B cell (primary cell): Measurements from ENCODE around the gene RFC5. TPM values are rescaled to one million over a fixed set of nuclear protein-coding genes. Genes with fewer than 3 reads are reported as not detected.

Experiments used
- ATAC-seq: fragments of 200-7000 bp; cut with Tn5 transposase; one replicate; pipeline ENCODE4 v1.10.0; 2021; ENCODE audit warnings: low read depth, mild to moderate bottlenecking, moderate number of reproducible peaks, moderate library complexity
- CTCF ChIA-PET: fragments of 350-600 bp; sonication (Branson Sonifier 250); formaldehyde crosslinking; loops from one replicate; lab custom pipeline; 2021; ENCODE audit warnings: antibody characterized with exemption, inconsistent platforms; lab: Charles Lee
- POLR2A ChIA-PET: fragments of 350-600 bp; sonication (Branson Sonifier 250); formaldehyde crosslinking; loops from one replicate; lab custom pipeline; 2021; ENCODE audit warnings: antibody characterized with exemption; lab: Charles Lee
- DNase-seq: peaks from one replicate; pipeline ENCODE4 v3.0.0; 2013
- H2AFZ ChIP-seq: 2 replicates; pipeline ENCODE4 v1.6.1; 2012; ENCODE audit warnings: mild to moderate bottlenecking, low read depth, low read length; ENCODE audit not compliant: insufficient read depth, poor library complexity, severe bottlenecking
- H3K27ac ChIP-seq, 2 donors: 1 replicate in 1 of 2; 2 replicates in 1 of 2; pipeline ENCODE4 v1.5.1; 2012 to 2013; ENCODE audit warnings: low read length in 2 of 2, mild to moderate bottlenecking in 2 of 2, moderate library complexity in 1 of 2
- H3K27me3 ChIP-seq, 4 experiments: fragments of 200-600 bp in 1 of 4; sonication (generic) in 1 of 4; replicated peaks in 1 of 4; 1 replicate in 2 of 4; 2 replicates in 2 of 4; pipeline versions ENCODE4 v1.6.1 to v1.7.0; 2013 to 2016; ENCODE audit warnings: low read length in 3 of 4, mild to moderate bottlenecking in 2 of 4, mixed read lengths in 1 of 4, moderate library complexity in 1 of 4; ENCODE audit not compliant: insufficient read depth in 4 of 4, control insufficient read depth in 3 of 4; ENCODE audit errors: control extremely low read depth in 1 of 4
- H3K36me3 ChIP-seq, 2 experiments: replicated peaks in 1 of 2; 1 replicate in 1 of 2; 2 replicates in 1 of 2; pipeline versions ENCODE4 v1.6.1 to v1.7.1; 2013; ENCODE audit warnings: low read length in 1 of 2; ENCODE audit not compliant: insufficient read depth in 2 of 2, control insufficient read depth in 1 of 2; ENCODE audit errors: control extremely low read depth in 1 of 2, extremely low read depth in 1 of 2
- H3K4me1 ChIP-seq, 2 donors: fragments of 200-600 bp in 1 of 2; sonication (generic) in 1 of 2; 1 replicate in 1 of 2; 2 replicates in 1 of 2; pipeline versions ENCODE4 v1.5.1 to v1.6.1; 2013 to 2017; ENCODE audit warnings: low read length in 2 of 2; ENCODE audit not compliant: control insufficient read depth in 2 of 2, insufficient read depth in 2 of 2
- H3K4me2 ChIP-seq: replicated peaks from 2 replicates; pipeline ENCODE3; 2012; ENCODE audit warnings: mild to moderate bottlenecking, low read depth, low read length; ENCODE audit not compliant: poor library complexity, severe bottlenecking
- H3K4me3 ChIP-seq, 5 experiments: fragments of 200-600 bp in 1 of 5; sonication (generic) in 1 of 5; 1 replicate in 3 of 5; 2 replicates in 2 of 5; pipeline versions ENCODE4 v1.5.1 to v1.7.0; 2011 to 2016; ENCODE audit warnings: low read length in 4 of 5, mild to moderate bottlenecking in 4 of 5, low read depth in 2 of 5, control low read depth in 1 of 5, moderate library complexity in 1 of 5; ENCODE audit not compliant: insufficient read depth in 1 of 5; ENCODE audit errors: control extremely low read depth in 1 of 5, extremely low read depth in 1 of 5
- H3K79me2 ChIP-seq: fragments of 200-600 bp; sonication (generic); one replicate; pipeline ENCODE4 v1.6.0; 2016; ENCODE audit warnings: low read length; ENCODE audit not compliant: control insufficient read depth, insufficient read depth
- H3K9ac ChIP-seq: fragments of 200-600 bp; sonication (generic); 2 replicates; pipeline ENCODE4 v1.6.1; 2017; ENCODE audit warnings: mild to moderate bottlenecking, low read length, moderate library complexity
- H3K9me3 ChIP-seq, 3 donors: one replicate each; pipeline versions ENCODE4 v1.6.1 to v1.7.1; 2013; ENCODE audit warnings: low read length in 2 of 3; ENCODE audit not compliant: control insufficient read depth in 2 of 3, insufficient read depth in 1 of 3; ENCODE audit errors: control extremely low read depth in 1 of 3
- H4K20me1 ChIP-seq: 2 replicates; pipeline ENCODE4 v1.6.0; 2012; ENCODE audit warnings: mild to moderate bottlenecking, low read length; ENCODE audit not compliant: insufficient read depth, control insufficient read depth, poor library complexity, severe bottlenecking
- H3K27ac Mint-ChIP-seq: one replicate; pipeline ENCODE4 v1.8.0; 2021; ENCODE audit warnings: mixed read lengths
- H3K27me3 Mint-ChIP-seq: one replicate; pipeline ENCODE4 v1.8.0; 2021; ENCODE audit warnings: mixed read lengths
- H3K4me1 Mint-ChIP-seq: one replicate; pipeline ENCODE4 v1.8.0; 2021; ENCODE audit warnings: mixed read lengths
- H3K4me3 Mint-ChIP-seq: one replicate; pipeline ENCODE4 v1.8.0; 2021; ENCODE audit warnings: mixed read lengths
- H3K9me3 Mint-ChIP-seq: one replicate; pipeline ENCODE4 v1.8.0; 2022; ENCODE audit warnings: mixed read lengths; ENCODE audit not compliant: insufficient read depth
- EZH2 ChIP-seq: IDR thresholded peaks from 2 replicates; pipeline ENCODE4 v1.6.1; 2012; ENCODE audit warnings: borderline replicate concordance, low read depth, mild to moderate bottlenecking, moderate library complexity, low read length; ENCODE audit not compliant: insufficient read depth, poor library complexity, severe bottlenecking
- WGBS: methylation state at CpG from one replicate; pipeline ENCODE4 v1.1.5; 2013; ENCODE audit warnings: missing lambda C conversion rate; ENCODE audit not compliant: insufficient coverage; 5-methylcytosine and 5-hydroxymethylcytosine counted together
- intact Hi-C: fragments of 100-400 bp; cut with micrococcal nuclease; formaldehyde crosslinking; loops from one replicate; pipeline ENCODE4 v1.10.0; 2022
- polyA plus RNA-seq: library from polyadenylated mRNA; depleted of rRNA; stranded (reverse); fragments of >200 nt; gene quantifications from 2 replicates; pipeline ENCODE4 v1.2.3, GENCODE V29; 2012
- total RNA-seq, 2 donors: library from RNA; stranded (reverse); fragments of 120-200 nt in 1 of 2; gene quantifications; 1 replicate in 1 of 2; 2 replicates in 1 of 2; pipeline versions ENCODE4 v1.2.3 to v1.2.4, GENCODE V29; 2013 to 2022
- TF ChIP-seq, protein P1 (sequence below): fragments of 200-600 bp; IDR thresholded peaks from one replicate; pipeline ENCODE4 v1.8.0; 2022; ENCODE audit warnings: antibody characterized with exemption, mild to moderate bottlenecking

RFC5 gene
- total and polyA plus RNA-seq, 2 donors (not counting 1 experiment from before 2014, with no cell fraction given) = 22.7 to 23.2 TPM

DNA sequence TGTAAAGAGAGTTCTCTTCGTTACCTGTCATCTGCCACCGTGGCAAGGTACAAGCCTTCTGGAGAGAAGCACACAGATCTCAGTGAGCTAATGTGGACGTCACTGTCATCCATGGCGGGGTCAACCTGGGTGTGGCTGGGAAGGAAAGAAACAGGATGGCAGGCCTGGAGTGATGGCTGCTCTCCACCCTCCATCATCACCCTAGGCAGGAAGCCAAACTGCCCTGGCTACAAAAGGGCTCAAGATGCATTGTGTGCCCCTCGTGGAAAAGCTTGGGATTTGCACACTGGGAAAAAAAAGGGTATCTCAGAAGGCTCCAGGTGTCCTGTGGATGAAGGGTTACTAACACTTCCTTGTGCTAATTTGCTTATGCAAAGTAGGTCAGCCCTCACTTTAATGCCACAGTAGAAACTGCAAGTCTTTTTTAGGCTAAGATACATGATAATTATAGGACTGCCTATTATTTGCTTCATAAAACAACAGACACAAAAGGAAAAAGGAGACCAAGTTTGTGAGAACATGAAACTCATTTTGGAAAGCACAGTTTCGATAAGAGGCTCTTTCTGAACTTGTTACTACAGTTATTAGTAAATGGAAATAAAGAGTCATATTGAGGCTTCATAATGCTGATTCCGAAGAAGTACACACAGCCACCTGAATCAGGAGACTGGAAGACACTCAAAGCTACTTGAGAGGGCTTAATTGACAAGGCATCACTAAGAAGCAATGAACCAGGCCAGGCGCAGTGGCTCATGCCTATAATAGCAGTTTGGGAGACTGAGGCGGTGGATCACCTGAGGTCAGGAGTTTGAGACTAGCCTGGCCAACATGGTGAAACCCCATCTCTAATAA lies 18.9 kb downstream of the RFC5 start:
- no peaks in the 10 kb centered on the region for H3K79me2 ChIP-seq
- DNase-seq (no peak), ATAC-seq (no peak)
- peaks cover 0 to 51% of the 10 kb centered on the region in 2 experiments for H3K36me3 ChIP-seq
- ChIA-PET CTCF (interaction anchor here (0.8 to 2.2 kb wide), 3 partner anchors 19 to 161 kb away, joined by 3 to 9 read pairs (median 3); no protein-coding TSS in a partner anchor), POLR2A (no interaction called here)
- H3K4me2 ChIP-seq = peak overlapping the region; percentile 26
- peak overlapping the region; percentile 72 for H3K27ac Mint-ChIP-seq
- no peak overlapping the region for H3K9ac ChIP-seq
- no peaks in the 10 kb centered on the region for H3K27me3 Mint-ChIP-seq
- WGBS = 79% methylated on average over 6 of the region's 9 CpGs
- H3K4me1 ChIP-seq = peaks cover 8 to 10% of the 10 kb centered on the region in 2 donors
- no peaks in the 10 kb centered on the region for H3K27me3 ChIP-seq
- H3K4me3 Mint-ChIP-seq = no peak overlapping the region
- H4K20me1 ChIP-seq = no peaks in the 10 kb centered on the region
- TF ChIP-seq EZH2 = no peak
- TF ChIP-seq, protein P1, sequence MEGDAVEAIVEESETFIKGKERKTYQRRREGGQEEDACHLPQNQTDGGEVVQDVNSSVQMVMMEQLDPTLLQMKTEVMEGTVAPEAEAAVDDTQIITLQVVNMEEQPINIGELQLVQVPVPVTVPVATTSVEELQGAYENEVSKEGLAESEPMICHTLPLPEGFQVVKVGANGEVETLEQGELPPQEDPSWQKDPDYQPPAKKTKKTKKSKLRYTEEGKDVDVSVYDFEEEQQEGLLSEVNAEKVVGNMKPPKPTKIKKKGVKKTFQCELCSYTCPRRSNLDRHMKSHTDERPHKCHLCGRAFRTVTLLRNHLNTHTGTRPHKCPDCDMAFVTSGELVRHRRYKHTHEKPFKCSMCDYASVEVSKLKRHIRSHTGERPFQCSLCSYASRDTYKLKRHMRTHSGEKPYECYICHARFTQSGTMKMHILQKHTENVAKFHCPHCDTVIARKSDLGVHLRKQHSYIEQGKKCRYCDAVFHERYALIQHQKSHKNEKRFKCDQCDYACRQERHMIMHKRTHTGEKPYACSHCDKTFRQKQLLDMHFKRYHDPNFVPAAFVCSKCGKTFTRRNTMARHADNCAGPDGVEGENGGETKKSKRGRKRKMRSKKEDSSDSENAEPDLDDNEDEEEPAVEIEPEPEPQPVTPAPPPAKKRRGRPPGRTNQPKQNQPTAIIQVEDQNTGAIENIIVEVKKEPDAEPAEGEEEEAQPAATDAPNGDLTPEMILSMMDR = no peak
- H3K4me1 Mint-ChIP-seq = peaks cover 15% of the 10 kb centered on the region
- intact Hi-C loops = loop anchor here (10.0 kb wide), 1 partner anchor 161 kb away; no protein-coding TSS in a partner anchor
- no peaks in the 10 kb centered on the region for H3K9me3 ChIP-seq
- H2AFZ ChIP-seq = no peak overlapping the region
- H3K4me3 ChIP-seq = no peak overlapping the region
- peak overlapping the region in 1 of 2 donors; percentile 12 for H3K27ac ChIP-seq
- H3K9me3 Mint-ChIP-seq = no peaks in the 10 kb centered on the region
